GM18861 (cell line): ENCODE results near the gene FAM181B.

Experiments used
- ATAC-seq: cut with Tn5 transposase; IDR thresholded peaks from one replicate; pipeline ENCODE4 v1.9.1; 2021; ENCODE audit not compliant: unreplicated experiment

FAM181B gene

GRCh38 chr11:82733444-82734119 is at the start of gene FAM181B:
Gene FAM181B, minus strand, starts transcription at chr11:82733864. Its CDS starts 135 bp downstream, at chr11:82733729.
- no peak for ATAC-seq

- no peak for ATAC-seq
These were observed 49.2 kb upstream of the FAM181B start for GRCh38 chr11:82782825-82783374.

GRCh38 chr11:82778776-82779175 is 45.1 kb upstream of the FAM181B start:
- ATAC-seq: no peak

- no peak for ATAC-seq
These were observed 42.7 kb upstream of the FAM181B start for GRCh38 chr11:82776377-82776776.

- peak; percentile 97 for ATAC-seq
These were observed 42.2 kb upstream of the FAM181B start for GRCh38 chr11:82775736-82776346.

GRCh38 chr11:82775218-82775617 is 41.6 kb upstream of the FAM181B start:
- ATAC-seq: no peak

GRCh38 chr11:82771781-82772180 is 38.1 kb upstream of the FAM181B start:
- ATAC-seq: no peak

- ATAC-seq: no peak
These were observed 33.5 kb upstream of the FAM181B start for GRCh38 chr11:82767123-82767522.

GRCh38 chr11:82765466-82766034 is 31.9 kb upstream of the FAM181B start:
- no peak for ATAC-seq

GRCh38 chr11:82763167-82763566 is 29.5 kb upstream of the FAM181B start:
- ATAC-seq: no peak

GRCh38 chr11:82759649-82760048 is 26.0 kb upstream of the FAM181B start:
- ATAC-seq: no peak

- ATAC-seq: no peak
These were observed 24.1 kb upstream of the FAM181B start for GRCh38 chr11:82757660-82758357.

GRCh38 chr11:82756765-82757639 is 23.3 kb upstream of the FAM181B start:
- no peak for ATAC-seq

- no peak for ATAC-seq
These were observed 20.7 kb upstream of the FAM181B start for GRCh38 chr11:82754410-82754809.

GRCh38 chr11:82753921-82754320 is 20.3 kb upstream of the FAM181B start:
- no peak for ATAC-seq

- no peak for ATAC-seq
These were observed 19.1 kb upstream of the FAM181B start for GRCh38 chr11:82752801-82753200.

- ATAC-seq: no peak
These were observed 17.0 kb upstream of the FAM181B start for GRCh38 chr11:82750643-82751139.

GRCh38 chr11:82747471-82747870 is 13.8 kb upstream of the FAM181B start:
- no peak for ATAC-seq

GRCh38 chr11:82738091-82738490 is 4.4 kb upstream of the FAM181B start:
- no peak for ATAC-seq

- ATAC-seq: no peak
These were observed 436 bp upstream of the FAM181B start for GRCh38 chr11:82734120-82734479.
